ENCODE results near the gene ARHGAP26.

The ARHGAP26 gene

DNA sequence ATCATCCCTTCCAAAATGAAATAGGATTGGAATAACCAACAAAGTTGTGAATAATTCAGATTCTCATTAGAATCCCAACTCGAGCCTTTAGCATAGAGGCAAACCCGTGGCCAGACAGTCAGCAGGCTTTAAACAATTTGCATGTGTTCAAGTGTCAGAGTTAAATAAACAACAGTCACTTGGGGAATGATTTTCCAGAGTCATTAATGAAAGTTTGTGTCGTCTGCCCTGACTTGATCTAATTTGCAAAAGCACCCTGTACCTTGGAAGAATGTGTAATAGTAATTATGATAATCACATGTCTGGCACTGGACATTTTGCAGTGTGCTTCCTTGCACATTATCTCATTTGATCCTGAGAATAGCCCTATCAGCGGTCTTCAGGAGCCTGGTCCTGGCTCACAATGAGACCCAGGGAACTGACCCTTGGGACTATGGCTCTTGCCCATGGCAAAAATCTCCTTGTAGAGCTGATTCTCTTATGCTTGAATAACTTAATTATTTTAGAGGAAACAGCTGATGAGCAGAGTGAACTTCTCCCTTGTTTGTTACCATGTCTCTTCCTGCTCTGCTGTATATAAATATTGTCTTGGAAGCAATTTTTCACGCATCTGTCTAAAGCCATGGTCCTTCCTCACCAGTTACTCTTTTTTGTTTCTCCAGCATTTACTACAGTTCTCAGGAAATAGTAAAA lies 360.6 kb downstream of the ARHGAP26 start:
- DNase-seq (ENCODE audit: low spot score), result no peak
- no peak for FAIRE-seq

- no peak for FAIRE-seq
- no peak for DNase-seq (ENCODE audit: low spot score)
Observed at GRCh38 chr5:143131972-143132371, 361.8 kb downstream of the ARHGAP26 start.

DNA sequence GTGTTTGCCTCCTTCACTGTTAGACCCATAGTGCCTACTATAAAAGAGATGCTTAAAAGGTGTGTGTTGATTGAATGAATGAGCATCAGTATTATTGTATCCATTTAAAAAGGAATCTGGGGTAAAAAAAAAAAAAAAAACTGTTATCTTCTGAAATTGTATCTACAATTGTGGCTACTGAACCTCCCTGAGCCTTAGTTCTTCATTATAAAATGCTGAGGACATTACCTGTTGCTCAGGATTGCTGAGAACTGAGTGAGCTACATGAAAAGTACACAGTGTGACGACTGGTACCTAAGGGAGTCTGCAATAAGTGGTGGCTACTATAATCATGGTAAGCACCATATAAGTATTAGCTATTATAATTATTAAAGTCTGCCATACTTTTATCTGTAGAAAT lies 362.6 kb downstream of the ARHGAP26 start:
- FAIRE-seq, result no peak

GRCh38 chr5:143133721-143134120 lies 363.5 kb downstream of the ARHGAP26 start:
- FAIRE-seq (no peak), DNase-seq (ENCODE audit: low spot score) (no peak)

More for the DNA sequence above, 362.6 kb downstream of the ARHGAP26 start:
- DNase-seq (ENCODE audit: low spot score), result no peak

GRCh38 chr5:143134269-143134668 lies 364.1 kb downstream of the ARHGAP26 start:
- no peak for FAIRE-seq
- DNase-seq (ENCODE audit: low spot score), result peak; percentile 25

- FAIRE-seq (no peak), DNase-seq (ENCODE audit: low spot score) (no peak)
Observed at GRCh38 chr5:143134900-143135299, 364.7 kb downstream of the ARHGAP26 start.

DNA sequence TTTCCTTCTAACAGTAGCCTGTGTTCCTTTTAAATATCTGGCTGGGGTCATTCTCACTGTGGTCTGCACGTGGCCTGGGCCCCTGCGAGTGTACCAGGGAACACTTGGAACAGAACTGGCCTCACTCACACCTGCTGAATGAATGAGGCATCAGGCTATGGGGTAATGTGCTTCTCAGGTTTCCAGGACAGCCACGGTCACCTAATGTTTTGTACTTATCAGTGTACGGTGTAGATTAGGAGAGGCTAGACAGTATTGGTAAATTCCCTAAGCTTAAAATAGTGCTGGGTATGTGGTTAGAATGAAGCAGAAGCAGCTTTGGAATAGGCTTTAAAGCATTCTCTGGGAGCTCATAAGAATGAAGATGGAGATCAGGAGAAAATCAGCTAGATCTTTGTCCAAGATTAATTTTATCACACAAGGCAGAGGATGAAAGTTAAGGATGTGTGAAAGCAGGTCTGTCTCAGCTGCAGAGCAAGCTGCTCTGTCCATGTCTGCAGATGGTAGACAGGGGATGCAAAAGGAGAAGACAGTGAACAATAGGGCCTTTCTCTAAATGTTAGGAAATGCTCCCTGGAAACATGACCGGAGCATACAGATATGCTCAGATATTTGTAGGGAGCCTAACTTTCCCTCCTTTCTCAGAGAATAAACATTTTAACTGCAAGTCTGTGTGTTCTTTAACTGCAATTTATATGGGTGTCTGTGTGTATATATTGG lies 365.8 kb downstream of the ARHGAP26 start:
- no peak for DNase-seq (ENCODE audit: low spot score)
- FAIRE-seq, result no peak

DNA sequence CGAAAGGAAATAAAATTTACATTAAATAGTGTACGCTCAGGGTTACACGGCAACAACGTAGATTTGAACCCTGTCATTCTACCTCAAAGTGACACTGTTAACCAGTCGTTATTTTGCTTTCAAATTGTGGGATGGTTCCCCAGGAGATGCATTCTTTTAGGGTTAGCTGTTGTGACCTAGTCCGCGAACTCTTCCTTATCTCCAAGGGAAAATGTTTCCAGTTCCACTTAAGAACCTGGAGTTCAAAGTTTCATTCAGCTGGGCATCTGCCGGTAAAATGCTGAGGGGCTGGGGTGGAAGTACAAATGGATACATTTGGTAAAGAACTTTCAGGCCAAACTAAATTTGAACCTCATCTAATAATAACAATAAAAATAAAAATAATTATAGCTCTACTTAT lies 368.7 kb downstream of the ARHGAP26 start:
- FAIRE-seq, result no peak
- DNase-seq (ENCODE audit: low spot score), result peak; percentile 59

DNA sequence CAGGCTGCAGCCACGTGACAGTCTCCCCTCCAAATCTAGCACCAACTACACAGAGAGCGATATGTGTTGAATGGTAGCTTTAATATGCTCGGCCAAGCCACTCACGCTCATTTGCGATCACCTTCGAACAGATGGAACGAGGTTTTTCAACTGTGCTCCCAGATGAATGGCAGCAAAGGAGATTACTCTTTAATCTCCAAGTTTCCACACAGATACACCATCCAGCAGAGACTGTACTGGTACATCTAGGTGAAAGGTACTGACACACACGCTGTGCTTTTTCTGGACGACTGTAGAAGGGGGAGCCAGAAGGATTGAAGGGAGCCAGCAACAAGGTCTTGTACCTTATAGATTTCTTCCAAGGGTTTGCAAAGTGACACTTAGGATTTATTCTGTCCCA lies 369.4 kb downstream of the ARHGAP26 start:
- DNase-seq (ENCODE audit: low spot score), result no peak

DNA sequence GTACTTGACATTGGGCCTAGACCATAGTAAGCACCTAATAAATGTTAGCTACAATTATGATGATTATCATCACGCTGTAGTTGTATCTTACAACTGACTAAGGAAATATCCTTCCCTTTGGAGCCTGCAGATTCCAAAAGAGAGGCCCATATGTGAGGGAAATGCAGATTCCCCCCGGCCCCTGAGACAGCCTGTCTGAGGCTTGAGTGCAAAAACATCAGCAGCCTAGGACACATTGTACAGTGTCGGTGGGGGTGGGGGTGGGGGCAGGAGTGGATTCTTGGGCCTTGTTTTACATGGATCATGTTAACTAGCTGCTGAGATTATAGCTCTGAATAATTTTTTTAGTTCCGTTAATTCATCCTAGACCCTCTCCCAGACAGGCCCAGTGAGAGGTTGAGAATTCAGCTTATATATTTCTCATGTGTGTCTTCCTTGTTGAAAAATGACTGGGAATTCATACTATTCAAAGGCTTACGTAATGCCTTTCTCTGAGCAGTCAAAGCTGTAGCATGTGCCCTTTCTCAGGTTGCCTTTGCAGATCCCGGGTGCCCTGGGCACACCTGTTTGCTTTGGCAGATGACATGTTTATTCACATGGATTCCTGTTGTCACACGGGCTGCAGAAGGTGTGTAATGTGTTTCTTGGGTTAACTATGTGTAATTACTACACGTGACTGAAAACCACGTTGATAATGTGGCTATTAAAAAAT lies 370.5 kb downstream of the ARHGAP26 start:
- no peak for DNase-seq (ENCODE audit: low spot score)
- no peak for FAIRE-seq

More for the DNA sequence above, 369.4 kb downstream of the ARHGAP26 start:
- FAIRE-seq, result no peak

GRCh38 chr5:143141652-143142051 lies 371.5 kb downstream of the ARHGAP26 start:
- DNase-seq (ENCODE audit: low spot score) (no peak), FAIRE-seq (no peak)

- no peak for DNase-seq (ENCODE audit: low spot score)
- no peak for FAIRE-seq
Observed at GRCh38 chr5:143142596-143143435, 372.6 kb downstream of the ARHGAP26 start.

DNA sequence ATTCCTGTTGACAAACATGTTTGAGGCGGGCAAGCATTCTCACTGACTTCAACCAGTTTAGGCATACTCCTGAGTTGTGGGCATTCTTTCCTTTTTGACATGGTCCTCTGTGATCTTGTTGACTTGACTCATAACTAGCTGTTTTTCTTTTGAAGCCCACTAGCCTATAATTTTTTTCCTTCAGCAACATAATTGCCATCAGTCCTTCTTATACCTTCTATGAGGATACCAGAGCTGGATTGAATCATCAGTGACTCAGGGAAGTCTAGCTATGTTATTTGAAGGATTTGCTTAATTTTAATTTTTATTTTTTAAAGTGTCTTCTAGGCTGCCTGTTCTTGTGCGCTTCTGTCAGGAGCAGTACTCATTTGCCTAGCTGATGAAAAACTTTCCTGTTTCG lies 373.8 kb downstream of the ARHGAP26 start:
- DNase-seq (ENCODE audit: low spot score) (no peak), FAIRE-seq (no peak)

DNA sequence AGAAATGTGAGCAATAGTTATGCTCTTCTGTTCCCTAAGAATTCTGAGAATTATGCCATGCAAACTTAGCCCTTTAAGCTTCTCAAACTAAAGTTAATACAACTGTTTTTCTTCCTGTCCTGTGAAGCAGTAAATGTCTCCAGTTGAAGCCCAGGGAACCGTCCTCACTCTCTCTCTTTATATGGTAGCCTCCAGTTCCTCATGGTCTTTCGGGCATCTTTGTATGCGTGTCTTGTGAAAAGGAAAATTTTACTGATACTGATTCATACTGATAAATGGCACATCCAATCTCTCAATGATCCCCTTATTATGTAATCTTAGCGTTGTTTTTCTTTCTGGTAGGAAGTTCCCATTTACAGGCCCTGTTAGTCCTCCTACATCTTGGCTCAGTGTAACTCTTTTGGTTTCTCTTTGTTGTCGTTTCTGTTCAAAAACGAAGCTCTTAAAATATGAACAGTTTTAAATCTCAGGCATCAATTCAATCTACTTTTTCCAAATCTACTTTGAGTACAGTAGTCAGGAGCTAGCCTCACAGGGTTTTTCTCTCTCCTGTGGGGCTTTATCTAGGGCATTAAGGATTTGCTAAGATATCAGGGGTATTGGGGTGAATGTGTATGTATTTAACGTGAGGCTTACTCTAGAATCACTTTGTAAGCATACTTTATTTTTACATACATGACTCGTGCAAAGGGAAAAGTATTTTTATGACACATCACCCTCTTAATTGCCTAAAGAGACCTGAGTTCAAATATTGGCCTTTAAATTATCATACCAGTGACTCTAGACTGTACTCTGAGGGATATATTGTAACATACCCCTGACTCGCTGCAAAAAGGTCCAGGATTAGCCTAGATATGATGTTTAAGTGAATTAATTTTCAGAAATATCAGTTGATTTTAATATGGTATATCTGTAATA lies 375.3 kb downstream of the ARHGAP26 start:
- no peak for FAIRE-seq
- no peak for DNase-seq (ENCODE audit: low spot score)

- FAIRE-seq (no peak), DNase-seq (ENCODE audit: low spot score) (no peak)
Observed at GRCh38 chr5:143146161-143146560, 376.0 kb downstream of the ARHGAP26 start.

GRCh38 chr5:143147383-143147782 lies 377.2 kb downstream of the ARHGAP26 start:
- FAIRE-seq (no peak), DNase-seq (ENCODE audit: low spot score) (no peak)

DNA sequence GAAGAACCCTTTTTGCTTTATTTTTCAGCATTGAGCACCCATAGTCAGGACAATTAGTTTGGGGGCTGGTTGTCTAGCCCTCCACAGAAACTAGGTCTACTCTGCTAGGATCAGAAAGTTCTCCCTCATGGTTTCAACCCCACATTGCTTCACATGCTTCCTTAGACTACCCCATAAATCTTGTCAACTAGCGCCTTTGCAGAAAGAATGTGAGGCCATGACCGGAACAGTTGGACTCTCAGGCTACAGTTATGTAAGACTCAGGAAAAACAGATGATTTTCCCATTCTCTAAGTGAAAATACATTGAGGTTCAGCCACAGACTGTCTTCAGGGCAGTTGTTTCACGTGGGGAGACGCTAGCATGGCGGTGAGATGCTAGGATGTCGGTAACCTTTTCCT lies 377.7 kb downstream of the ARHGAP26 start:
- DNase-seq (ENCODE audit: low spot score), result no peak
- no peak for FAIRE-seq

GRCh38 chr5:143148771-143149170 lies 378.6 kb downstream of the ARHGAP26 start:
- DNase-seq (ENCODE audit: low spot score), result peak; percentile 25

GRCh38 chr5:143149759-143150158 lies 379.6 kb downstream of the ARHGAP26 start:
- FAIRE-seq (no peak), DNase-seq (ENCODE audit: low spot score) (no peak)

More at GRCh38 chr5:143148771-143149170, 378.6 kb downstream of the ARHGAP26 start:
- peak; percentile 78 for FAIRE-seq

- DNase-seq (ENCODE audit: low spot score) (no peak), FAIRE-seq (no peak)
Observed at GRCh38 chr5:143151056-143151700, 381.0 kb downstream of the ARHGAP26 start.

All from RCC 7860 (cell line).